Stimulated activated CD8-positive, alpha-beta memory T cell treated with anti-CD3 and anti-CD28 coated beads, Interleukin-12 subunit alpha, Interleukin-12 subunit beta, amount 100 ng/mL, for 1 hour (primary cell): ENCODE data around the gene MRPS10.

Experiments
- DNase-seq: peaks from one replicate; pipeline ENCODE4 v3.0.0-alpha.2; 2020; ENCODE audit warnings: low read depth

The MRPS10 gene

DNA sequence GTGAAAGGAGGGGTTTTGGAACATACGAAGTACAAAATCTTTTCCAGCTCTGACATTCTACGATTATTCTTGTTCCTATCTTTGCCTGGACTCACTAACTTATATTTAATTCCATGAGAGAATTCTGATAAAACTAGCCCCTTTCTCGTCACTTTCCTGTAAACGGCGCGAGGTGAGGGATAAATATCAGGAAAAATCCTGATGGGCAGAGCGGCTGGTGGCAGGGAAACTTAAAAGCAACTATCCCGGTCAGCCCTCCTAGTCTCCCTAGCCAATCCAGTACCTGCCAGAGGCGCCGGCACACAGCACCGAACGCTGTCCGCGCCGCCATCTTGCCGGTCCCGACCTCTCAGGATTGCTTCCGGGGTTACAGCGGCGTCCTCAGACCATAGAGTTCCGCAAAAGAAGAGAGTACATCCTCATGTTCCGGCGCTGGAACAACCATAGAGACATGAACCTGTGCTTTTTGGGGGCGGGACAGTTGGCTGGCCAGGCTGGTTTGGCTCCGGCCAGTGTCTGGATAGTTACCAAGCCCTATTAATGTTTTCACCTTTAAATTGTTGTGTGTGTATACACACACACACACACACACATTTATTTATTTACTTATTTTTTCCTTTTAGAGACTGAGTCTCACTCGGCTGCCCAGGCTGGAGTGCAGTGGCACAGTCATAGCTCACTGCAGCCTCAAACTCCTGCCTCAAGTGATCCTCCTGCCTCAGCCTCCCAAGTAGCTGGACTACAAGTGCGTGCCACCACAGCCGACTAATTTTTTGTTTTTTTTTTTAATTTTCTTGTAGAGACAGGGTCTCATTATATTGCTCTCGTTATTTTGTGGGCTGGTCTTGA is at the start of gene MRPS10:
Gene MRPS10, minus strand, starts transcription at position 343 of the 849 bp plus-strand sequence. Its CDS starts 12 bp downstream, at position 331.
- peak; percentile 83 for DNase-seq

DNA sequence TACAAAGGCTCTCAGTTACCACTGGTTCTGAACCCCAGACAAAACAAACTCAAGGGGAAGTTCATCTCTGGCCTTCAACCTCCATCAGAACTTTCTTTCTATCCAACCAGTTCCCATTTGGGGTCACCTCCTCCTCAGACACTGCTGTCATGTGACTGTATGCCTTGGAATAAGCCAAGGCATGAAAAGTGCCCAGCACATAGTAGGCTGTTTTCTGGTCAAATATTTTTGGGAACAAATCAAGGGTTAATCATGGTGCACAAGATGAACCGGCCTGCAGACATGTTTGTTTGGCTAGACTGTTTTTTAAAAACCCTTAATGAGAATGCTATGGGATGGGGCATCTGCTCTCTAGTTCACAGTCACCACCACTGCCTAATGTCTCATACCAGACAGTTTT is 48.9 kb upstream of the MRPS10 start:
- DNase-seq: no peak

DNA sequence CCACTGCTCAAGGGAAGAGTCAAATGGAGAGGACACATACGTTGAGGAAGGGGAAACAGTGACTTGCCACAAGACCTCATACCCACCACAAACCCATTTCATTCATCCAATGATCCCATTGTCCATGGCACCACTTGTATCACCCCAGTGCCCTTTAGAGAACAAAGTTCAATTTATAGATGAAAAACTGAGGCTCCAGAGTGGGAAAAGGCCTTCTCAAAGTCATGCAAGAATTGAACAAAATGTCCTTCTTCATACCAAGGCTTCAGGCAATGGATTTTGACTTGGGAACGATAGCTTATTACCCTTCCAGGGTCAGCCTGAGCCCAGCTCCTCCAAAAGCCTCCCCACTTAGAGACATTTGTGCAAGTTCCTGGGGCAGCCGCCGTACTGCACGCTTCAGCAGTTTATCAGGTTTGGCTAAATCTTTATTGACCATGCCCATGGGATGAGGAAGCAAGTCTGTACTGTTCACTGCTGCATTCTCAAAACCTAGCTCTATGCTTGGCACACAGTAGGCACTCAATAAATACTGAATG is 47.3 kb upstream of the MRPS10 start:
- DNase-seq: no peak

DNA sequence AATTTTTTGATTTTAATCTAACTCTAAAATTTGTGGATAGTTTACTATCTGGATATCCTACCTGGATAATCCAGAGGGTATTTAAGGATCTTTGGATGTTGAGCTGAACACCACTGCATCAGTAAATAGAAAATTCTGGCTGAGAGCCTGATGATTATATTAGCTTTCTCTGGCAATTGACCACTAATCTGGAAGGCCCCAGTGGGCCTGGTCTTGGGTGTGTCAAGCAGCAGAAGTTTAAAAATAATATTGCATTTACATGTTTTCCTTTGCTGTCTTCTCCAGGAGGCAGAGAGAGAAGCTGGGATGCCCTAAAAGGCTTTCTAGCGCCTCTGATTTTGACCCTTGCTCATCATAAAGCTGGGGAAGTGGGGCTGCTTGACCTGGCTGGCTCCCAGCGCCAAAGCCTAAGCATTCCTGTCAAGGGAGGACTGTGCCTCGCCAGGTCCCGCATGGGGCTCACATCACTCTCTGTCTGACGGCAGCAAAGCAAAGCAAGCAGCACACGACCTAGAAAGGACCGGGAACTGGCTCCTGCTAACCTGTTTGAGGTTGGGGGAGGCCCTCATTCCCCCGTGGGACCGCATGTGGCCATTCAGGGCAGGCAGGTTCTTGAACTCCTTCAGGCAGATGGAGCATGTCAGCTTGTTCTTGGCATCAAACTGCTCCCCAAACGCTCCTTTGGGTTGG is 46.6 kb upstream of the MRPS10 start:
- no peak for DNase-seq

DNA sequence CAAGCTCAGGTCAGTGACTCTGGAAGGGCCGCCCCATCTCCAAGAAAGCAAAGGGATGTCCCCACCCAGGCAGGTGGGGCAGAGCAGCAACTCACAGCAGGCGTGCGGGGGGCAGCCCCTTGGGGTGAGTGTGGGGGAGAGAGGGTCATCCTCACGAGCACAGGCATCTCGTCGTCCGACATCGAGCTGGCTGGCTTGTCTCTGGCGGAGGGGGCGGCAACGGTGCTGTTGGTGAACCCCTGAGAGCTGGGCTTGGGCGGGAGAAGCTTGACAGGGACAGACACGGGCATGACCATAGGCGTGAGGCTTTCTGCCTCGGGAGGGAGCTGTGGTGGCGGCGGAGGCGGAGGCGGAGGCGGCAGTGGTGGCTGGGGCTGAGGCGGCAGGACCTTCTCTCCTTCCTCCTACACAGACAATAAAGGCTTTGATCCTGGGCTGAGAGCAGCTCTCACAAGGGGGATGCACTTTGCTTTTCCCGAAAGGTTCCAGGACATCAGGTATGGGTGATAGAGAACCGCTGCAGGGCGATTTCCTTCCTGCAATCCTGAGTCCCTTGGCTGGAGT is 45.6 kb upstream of the MRPS10 start:
- DNase-seq: no peak

DNA sequence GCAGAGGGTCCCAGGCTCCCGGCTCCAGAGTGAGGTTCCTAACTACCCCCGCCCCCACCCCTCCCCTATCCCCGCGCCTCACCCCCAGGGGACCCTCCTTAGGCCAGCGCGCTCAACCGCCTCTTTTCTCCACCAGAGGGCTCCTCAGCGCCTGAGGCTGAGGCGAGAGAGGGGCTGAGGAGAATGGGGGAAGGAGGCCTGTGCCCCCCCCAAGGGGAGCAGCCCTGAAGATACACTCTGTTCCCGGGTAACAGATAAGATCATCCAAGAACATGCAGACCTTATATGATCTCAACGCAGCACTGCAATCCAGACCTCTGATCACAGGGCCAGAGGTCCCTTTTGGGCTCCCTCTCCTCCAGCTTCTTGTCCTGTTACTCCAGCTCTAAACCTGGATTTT is 43.3 kb upstream of the MRPS10 start:
- DNase-seq: no peak

DNA sequence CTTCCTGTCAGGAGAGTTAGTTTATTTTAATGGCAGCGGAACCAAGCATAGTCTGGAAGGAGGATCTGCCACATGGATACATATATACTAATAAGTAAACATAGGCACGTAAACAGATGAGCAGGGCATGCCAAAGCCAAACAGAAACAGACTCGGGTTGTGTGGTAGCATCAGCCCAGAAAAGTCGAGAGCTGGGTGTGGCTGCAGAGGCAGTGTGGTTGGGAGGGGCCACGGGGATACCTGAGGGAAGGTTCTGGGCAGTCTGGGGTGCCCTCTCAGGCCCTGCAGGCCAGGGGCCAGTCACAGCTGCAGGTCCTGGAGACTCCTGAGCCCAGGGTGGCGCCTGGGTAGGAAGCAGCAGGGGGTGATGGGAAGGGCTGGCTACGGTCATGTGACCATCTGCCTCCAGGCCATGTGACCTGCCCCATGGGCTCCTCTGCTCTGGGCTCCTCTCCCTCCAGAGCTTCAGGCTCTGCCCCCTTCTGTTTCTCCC is 42.8 kb upstream of the MRPS10 start:
- no peak for DNase-seq

DNA sequence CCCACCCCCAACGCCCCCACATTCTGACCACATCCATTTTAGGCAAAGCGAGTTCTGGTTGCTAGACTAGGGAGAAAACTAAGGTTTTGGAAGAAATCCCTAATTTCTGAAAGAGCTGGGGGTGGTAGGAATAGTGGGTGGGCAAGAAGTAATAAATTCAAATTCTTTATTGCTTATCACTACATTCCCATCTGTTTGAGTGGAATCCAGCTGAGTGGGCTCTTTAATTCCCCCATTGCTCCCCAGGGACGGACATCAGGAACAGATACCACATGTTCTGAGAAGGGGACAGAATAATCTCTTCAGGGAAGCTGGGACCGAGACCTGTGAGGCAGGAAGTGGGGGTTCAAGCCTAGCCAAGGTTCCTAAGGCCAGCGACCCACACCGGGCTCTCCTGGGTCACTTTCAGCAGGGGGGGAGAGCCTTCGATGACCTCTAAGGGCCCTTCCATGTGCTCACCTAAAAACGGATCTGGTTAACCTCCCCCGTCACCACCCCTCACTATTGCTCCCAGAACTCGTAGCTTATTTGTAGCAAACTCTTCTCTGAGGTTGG is 42.3 kb upstream of the MRPS10 start:
- no peak for DNase-seq

DNA sequence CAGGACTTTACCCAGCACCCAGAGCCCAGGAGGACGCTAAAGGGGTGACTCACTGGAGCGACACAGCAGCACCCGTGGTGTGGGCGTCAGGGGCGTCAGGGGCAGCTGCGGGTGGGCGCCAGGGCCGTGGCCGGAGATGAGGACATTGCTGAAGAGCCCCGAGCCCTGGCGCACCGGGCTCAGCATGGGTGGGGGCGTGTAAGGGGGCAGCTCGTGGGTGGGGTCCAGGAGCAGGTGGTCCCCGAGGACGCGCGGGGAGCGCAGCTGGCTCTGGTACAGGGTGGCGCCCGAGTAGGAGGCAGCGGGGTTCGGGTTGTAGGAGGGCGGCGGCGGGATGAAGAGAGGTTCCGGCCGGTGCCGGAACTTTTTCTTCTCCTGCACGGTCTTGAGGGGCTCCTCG is 41.6 kb upstream of the MRPS10 start:
- DNase-seq: no peak

DNA sequence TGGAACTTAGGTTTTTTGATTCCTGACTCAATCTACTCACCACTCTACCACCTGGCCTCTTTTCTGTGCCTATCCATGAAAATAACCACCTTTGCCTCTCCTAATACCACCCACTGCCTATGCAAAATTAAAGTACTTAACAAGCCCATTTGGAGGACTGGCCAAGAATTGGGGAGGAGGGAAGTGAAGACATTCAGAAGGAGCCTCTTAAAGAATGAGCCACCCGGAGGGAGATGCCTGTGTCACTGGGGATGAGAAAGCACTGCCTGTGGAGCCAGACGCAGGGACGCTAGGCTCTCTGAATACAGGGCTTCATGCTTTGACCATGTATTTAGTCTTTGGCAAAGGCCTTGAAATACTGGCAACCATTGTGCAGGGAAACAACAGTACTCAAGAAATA is 40.0 kb upstream of the MRPS10 start:
- no peak for DNase-seq

DNA sequence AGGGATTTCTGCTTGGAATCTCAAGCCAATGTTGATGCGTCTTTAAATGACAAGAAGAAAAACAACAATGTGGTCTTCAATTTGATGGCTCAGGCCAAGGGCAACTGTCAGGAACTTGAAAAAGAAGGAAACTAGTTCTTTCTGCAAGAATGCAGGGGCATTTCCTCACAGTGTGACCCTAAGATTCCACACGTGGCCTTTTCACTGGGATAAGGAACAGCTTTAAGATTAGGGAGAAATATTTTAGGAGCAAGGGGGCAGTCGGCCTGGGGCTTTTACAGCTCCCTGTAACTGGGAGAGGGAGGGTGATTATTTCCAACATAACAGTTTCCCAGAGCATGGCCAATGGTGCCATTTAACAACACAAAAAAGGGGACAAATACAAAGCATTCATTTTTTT is 39.4 kb upstream of the MRPS10 start:
- no peak for DNase-seq

DNA sequence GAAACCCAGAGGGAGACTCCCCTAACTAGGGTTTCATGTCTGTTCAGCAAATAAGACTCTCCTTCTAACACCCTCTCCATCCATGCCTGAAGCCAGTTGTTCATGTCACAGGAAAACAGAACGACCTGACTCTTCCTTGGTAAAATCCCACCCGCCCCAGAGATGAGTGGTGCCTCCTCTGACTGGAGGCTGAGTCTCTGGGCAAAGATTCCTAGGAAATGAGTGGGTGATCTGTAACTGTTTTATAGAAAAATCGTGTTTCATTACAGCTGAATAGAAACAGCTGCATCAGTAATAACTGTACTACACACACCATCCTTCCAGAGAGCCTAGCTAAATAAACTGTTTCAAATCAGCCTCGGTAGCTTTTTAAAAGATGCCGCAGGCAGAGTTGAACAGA is 37.4 kb upstream of the MRPS10 start:
- DNase-seq: no peak

DNA sequence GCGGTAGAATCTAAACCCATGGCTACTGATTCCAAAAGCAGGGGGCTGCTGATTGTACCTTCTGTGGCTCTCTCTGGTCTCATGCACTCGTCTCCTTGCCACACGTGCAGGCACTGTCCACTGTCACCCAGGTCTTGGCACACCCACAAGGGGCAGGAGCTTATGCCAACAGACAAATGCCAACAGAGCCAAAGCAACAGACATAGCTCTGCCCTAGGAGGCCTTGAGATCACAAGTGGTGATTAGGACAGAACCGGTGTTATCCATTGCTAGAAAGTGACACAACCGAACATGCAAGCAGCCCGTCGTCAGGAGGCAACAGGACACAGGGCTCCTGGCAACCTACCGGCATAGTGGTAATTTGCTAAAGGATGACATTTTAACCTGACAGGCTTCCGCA is 36.8 kb upstream of the MRPS10 start:
- DNase-seq: no peak

DNA sequence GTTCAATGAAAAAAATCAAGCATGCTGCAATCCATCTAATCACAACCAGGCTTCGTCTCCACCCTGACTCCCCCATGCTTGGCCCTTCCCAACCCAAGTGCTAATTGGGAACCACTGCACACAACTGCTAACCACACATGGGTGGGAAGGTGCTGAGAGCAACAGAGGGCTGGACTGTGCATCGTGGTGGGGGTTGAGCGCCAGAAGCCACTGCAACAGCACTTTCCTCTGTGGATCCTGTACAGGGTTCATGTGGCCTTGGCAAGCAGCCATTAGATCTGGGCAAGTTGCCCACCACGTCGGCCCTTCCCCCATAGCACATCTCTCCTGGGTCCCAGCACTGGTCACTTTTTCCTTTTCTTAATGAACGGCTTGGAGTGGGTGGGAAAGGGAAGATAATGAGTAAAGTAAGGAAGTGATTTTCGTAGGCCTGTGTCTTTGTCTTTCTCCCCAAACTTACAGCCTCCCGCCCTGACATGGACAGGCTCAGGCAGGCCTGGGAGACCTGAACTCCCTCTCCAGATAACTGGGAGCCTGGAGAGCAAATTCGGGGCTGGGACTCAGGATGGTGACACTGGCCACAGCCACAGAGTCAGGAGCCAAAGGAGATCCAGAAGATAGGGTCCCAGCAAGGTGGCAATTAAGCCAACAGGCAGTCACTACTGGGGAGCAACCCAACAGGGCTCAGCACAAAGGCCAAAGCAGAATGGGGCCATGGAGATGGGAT is 34.4 kb upstream of the MRPS10 start:
- DNase-seq: no peak

DNA sequence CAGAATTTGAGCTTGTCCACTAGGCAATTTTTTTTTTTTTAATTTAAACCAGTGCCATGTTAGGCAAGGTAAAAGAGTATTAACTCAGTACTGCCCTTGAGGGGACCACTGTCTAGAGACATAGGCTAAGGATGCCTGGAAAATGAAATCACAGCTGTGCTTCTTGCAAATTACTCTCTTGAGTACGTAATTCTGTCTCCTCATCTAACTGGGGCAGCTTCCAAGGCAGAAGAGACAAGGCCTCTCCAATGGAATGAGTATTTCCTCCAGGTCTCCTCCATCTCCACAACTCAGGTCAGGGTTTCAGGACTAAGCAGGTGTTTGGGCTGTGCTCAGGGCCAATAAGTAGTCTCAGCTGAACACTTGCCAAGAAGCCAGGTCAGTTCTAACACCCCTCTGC is 33.8 kb upstream of the MRPS10 start:
- DNase-seq: no peak

DNA sequence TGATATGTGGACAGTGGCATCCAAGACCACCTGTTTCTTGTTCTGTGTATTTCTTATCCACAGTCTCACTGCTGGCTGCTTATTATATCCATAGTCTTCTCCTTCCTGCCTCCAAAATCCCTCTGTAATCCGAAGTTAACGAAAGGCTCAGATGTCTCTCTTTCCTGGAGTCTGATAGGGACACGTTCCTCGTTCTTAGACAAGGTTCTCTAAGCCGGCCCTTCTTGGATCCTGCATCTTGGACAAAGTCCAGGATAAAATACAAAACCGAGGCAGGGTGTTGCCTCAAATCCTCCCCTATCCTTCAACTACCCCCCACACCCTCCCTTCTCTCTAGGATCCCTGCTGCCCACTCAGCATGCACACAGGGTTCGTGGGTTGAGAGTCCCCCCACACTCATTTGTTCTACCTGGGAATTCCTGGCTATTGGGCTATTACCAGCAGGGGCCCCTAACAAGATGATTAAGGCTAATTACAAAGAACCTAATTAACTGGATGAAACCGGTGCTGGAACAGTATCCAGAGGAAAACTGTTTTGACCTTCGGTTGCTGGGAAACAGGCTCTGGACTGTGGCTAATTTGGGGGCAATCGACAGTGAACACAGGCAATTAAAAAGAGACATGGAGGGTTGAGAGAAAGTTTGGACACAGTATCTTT is 32.7 kb upstream of the MRPS10 start:
- no peak for DNase-seq

DNA sequence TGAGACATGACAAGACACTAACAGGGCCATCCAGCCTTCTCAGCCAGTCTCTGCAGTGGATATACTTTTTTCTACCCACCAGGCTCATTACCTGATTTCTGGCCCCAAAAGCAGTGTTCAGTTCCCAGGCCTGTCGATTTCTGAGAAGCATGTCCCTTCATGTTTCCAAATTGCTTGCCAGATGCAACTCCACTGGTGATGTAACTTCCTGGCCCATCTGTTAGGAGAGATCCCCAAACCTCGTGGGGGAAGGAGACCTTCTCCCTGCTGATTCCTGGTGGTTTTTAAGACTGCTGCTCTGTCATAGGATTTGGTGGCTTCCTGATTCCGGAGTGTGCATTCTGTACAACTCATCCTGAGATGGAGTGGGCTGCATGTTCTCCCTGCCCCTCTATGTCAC is 31.6 kb upstream of the MRPS10 start:
- no peak for DNase-seq

DNA sequence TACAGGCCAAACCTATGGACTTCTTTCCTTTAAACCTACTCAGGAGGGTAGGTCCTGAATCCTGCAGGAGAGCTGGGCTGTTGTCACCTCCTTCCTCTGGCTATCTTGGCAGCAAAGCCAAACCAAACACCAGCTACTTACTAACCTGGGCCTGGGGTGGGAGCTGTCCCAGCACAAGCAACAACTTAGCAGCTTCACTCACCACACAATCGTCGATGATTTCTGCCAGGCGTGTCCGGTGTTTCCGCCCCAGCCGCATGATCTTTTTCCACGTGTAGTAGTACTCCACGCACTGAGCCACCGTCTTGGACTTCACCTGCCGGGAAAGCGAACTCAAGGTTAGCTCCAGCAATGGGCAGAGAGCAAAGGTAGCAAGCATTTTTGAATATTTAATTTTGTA is 25.4 kb upstream of the MRPS10 start:
- no peak for DNase-seq

DNA sequence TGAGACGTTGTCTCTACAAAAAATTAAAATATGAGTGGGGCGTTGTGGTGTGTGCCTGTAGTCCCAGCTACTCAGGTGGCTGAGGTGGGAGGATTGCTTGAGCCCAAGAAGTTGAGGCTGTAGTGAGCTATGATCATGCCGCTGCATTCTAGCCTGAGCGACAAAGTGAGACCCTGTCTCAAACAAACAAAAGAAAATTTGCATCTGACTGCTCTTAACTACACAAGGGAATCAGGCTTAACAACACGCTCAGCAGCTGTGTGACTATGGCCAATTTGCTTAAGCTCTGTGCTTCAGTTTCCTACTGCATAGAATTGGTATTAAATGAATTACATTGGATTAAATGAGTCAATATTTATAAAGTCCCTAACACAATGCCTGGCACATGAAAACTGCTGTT is 24.3 kb upstream of the MRPS10 start:
- no peak for DNase-seq

DNA sequence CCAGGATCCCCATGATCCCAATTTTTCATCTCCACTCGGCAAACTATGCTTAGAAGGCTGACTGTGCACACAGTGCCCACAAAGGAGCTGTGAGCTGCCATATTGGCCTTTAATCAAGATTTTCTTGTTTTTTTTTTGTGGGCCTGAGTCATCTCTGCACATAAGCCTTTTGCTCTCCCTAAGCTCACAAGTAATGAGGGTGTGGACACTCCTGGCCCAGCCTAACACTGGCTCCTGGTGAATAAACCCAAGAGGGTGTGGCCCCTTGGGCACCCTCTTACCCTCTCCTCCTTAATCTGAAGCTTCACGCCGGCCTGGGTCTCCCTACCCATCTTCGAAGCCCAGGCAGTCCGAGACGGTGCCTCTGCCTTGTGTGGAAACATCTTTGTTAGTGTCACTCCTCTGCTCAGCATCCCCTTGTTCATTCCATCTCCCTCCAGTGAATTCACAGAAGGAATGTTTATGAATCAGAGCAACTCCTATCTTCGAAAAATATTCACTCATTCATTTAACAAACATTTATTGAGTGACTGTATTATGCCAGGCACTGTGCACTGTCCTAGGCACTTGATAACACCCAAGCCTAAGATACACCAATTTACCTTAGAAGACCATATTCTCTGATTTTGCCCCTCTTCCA is 22.2 kb upstream of the MRPS10 start:
- no peak for DNase-seq

DNA sequence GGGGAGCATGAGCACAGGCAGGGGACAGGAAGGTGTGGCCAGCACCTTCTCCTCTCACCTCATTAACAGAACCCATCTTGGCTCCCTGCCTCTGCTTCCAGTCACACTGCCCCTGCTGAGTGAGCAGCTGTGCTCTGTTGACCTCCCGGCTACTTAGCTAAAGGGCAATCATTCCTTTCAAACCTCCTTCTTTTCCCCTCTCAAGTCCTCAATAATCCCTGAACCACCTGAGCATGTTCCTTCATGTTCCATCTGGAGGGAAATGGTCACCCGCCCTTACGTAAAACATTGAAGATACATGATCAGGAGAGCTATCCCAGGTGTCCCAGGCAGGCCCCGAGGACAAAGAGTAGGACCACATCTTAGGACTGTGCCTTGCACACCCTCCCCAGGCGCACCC is 21.7 kb upstream of the MRPS10 start:
- no peak for DNase-seq
